GM21723 (cell line): ENCODE measurements around the gene OR2A25.

Source experiments
- ATAC-seq: cut with Tn5 transposase; IDR thresholded peaks from one replicate; pipeline ENCODE4 v1.9.1; 2021; ENCODE audit warnings: mild to moderate bottlenecking, moderate library complexity; ENCODE audit not compliant: unreplicated experiment

Gene OR2A25

DNA sequence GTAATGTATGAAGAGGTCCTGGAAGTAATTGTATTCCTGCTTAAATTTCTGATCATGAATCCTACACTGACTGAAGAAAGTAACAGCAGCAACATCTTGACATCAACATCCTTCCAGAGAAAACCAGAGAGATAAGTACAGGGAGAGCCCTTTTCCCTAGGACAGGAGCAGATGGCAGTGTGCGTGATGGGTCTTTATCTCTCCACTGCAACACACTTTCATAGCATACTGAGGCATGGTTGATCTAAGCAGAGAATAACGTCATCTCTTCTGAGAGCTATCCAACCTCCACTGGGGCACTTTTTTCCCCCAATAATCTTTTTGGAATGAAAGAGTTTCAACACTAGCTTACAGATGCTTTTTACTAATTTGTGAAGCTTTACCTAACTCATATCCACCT, 342 bp downstream of the OR2A25 start:
- no peak for ATAC-seq

DNA sequence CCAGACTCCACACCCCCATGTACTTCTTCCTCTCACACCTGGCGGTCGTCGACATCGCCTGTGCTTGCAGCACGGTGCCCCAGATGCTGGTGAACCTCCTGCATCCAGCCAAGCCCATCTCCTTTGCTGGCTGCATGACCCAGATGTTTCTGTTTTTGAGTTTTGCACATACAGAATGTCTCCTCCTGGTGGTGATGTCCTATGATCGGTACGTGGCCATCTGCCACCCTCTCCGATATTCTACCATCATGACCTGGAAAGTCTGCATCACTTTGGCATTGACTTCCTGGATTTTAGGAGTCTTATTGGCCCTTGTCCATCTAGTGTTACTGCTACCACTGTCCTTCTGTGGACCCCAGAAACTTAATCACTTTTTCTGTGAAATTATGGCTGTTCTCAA, 4.8 kb downstream of the OR2A25 start:
- ATAC-seq = no peak

DNA sequence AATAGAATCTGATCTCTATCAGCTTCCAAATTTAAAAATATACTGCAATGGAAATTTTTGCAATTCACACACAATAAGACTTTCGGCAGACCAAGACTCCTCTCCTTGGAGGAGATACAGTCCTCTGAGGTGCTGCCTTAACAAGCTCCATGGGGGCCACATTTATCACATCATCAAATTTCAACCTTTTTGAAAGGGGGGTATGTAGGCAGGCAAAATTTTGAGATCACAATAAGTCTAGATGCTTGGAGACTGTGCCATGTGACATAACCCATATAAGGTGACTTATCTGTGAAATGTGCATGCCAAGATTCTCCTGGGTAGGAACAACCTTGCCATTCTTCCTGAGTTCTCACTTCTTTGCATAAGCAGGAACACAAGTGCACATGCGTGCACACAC, 16.4 kb downstream of the OR2A25 start, which contains the start of gene OR2A12:
Gene OR2A12 (plus strand): TSS at position 301 of the 400 bp plus-strand sequence. CDS start 8,830 bp downstream, outside the sequence.
- no peak for ATAC-seq

DNA sequence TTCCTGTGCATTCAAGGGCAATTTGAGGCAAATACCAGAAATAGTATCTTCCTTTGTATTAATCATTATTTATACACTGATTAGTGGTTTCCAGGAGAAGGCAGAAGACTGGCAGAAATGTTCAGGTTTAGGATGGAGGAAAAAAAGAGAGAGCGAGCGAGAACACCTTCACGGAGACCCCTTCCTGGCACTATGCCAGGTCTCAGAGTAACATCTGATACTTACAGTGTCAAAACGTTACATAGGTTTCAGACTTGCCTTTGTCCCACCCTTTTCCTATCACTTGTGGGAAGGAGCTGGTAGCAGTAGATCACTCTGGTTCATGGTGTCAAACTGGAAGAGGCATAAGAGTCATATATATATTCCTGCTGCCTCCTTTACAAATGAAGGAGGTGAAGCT, 17.1 kb downstream of the OR2A25 start:
- no peak for ATAC-seq

DNA sequence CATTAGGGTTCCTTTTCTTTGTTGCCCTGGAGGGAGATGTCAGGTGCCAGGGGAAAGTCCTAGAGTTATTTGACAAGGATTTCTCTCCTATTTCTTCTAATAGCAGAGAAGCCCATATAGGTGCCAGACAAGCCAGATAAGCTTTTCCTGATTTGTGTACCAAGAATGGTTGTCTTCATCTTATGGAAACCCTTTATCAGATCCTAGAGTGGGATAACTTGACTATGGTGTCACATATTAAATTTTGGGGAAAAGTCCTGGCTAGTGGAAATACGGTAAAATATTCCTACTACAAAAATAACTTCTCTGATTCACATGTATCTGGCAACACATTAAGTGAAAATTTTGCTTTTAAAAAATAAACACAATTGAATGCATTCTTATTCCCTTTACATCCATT, 17.6 kb downstream of the OR2A25 start:
- no peak for ATAC-seq

DNA sequence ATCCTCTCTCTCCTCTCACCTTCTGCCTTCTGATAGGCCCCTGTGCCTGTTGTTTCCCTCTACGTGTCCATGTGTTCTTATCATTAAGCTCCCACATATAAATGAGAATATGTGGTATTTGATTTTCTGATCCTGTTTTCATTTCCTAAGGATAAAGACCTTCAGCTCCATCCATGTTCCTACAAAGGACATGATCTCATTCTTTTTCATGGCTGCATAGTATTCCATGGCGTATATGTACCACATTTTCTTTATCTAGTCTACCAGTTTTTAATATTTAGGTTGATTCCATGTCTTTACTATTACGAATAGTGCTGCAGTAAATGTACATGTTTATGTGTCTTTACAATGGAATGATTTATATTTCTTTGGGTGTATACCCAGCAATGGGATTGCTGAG, 21.1 kb downstream of the OR2A25 start:
- no peak for ATAC-seq

DNA sequence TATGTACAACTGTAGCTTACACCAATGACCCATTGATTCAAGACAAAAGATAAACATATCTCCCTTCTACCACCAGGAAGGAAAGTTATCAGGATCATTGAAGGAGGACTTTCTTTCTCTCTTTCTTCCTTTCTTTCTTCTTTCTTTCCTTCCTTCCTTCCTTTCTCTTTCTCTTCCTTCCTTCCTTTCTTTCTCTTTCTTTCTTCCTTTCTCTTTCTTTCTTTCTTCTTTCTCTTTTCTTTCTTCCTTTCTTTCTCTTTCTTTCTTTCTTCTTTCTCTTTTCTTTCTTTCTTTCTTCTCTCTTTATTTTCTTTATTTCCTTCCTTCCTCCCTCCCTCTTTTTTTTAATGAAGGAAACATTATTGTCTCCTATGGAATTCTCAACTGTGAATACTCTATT, 29.2 kb downstream of the OR2A25 start:
- no peak for ATAC-seq

DNA sequence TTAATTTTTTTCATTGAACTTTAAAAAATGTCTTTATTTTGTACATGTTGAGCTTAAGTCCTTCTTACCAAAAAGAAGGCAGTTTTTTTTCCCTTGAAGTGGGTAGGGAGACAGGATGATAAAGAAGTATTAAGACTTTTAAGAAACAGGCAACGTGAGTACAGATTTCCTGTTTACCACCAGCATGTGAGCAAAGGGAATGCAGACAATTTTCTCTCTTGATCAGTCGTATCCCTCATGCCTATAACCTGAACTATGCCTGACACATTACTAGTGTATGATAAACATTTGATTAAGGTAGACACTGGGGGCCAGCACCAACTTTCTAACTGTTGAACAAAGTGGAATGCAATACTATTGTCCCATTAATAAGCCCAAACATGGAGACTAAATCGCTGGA, 31.0 kb downstream of the OR2A25 start:
- ATAC-seq = no peak

DNA sequence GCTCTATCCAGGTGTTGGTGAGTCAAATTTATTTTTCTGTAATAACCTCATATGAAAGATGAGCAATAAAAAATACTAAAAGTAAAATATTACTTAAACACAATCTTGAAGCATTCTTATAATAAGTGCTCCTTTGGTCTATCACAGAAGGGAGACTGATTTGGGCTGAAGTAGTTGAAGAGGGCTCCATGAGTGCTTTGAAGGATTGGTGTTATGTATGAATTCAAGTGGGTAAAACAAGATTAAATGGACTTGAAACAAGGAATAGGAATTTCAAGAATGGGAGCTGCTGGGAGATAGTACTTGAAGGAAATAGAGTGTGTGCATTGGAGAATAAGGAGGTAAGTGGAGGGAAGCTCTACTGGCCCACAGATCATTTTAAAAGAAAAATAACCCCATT, 32.4 kb downstream of the OR2A25 start:
- ATAC-seq = no peak

DNA sequence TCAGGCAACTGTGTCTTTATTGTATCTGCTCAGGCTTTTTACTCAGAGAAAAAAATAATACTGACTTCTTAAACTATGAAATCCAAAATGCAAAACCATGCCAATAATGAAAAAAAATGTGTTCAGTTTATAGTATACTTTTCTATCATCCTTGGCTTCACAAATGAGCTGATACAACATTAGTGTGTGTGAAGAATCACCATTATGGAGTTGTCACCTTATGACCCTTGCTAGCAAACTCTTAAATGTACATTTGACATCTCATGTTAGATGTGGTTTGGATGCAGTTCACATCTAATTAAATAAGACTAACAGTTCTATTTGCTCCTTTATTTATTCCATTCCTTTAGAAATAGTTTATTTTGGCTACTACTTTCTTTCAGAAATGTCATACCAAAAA, 35.6 kb downstream of the OR2A25 start:
- ATAC-seq = no peak

DNA sequence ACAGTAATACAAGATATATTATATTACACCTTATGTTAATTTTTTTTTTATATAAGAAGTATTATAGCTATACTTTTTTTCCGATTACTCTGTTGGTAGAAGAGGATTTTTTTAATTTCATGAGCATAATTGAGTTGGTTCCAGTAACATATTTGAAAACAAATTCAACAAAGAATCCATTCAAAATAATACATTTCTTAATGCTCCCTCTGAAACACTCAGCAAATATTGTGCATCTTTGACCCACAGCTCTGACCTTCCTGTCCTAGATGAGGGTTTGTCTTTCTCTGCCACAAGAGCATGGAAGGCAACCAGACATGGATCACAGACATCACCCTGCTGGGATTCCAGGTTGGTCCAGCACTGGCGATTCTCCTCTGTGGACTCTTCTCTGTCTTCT, 39.7 kb downstream of the OR2A25 start, which contains the start of gene OR2A2:
Gene OR2A2 (plus strand): TSS at position 301 of the 400 bp plus-strand sequence. CDS start 0 bp downstream, at position 301.
- no peak for ATAC-seq

DNA sequence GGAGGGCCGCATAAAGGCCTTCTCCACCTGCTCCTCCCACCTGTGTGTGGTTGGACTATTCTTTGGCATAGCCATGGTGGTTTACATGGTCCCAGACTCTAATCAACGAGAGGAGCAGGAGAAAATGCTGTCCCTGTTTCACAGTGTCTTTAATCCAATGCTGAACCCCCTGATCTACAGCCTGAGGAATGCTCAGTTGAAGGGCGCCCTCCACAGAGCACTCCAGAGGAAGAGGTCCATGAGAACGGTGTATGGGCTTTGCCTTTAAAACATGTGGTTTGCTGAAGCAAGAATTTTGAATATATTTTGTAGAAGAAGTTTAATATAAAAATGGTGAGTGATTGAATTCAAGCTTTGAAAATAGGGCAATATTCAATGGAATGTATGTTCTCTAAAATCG, 40.7 kb downstream of the OR2A25 start:
- ATAC-seq = no peak

DNA sequence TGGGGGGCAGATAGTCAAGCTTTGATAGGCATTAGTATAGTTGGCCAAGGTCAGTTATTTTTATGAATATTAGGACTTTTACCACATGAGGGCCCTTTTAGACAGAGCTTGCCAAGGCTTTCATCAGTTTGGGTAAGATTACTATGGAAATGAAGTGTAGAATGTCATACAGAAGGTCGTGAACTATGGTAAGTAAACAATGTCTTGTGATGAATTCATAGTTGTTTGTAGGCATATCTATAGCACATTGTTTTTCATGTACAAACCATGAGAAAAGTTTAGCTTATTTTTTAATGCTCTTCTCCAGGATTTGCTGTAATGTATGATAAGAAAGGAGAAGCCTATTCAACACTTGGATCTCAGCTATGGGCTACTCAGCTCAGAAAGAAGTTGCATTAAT, 44.0 kb downstream of the OR2A25 start:
- no peak for ATAC-seq

DNA sequence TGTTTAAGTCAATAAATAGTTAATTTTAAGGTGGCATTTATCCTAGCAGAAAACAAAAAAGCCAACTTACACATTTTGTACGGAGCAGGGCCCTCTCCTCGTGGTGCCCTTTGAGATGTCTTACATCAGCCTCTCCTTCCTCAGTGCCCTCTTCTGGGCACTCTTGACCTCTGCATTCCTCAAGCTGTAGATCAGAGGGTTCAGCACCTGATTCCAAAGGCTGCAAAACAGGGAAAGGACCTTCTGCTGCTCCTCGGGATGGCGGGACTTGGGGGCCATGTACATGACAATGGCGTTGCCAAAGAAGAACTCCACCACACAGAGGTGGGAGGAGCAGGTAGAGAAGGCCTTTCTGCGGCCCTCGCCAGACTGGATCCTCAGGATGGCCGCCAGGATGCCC, 48.7 kb downstream of the OR2A25 start:
- ATAC-seq = no peak

DNA sequence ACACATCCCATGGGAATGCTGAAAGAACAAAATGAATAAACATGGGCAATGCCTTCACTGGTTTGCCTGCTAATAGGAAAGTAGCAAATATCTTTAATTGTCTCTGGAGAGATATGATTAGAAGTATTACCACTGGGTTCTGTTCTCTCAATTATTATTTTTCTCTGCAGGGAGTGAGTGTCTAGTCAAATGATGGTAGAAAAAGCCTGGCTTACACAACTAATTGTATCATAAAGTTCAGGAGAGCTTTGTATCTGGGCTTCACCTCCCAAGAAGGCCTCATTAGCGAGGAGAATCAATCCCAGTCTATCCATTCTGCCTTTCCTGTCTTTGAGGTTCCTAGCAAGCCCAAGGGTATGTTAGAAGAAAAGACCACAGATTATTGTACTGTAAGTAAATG, 53.3 kb downstream of the OR2A25 start, which contains the start of gene OR2A14:
Gene OR2A14 (plus strand): TSS at position 301 of the 400 bp plus-strand sequence. CDS start 5,937 bp downstream, outside the sequence.
- no peak for ATAC-seq
